Suprapubic skin (tissue), 4 donors: ENCODE results near the gene UTF1.

Experiments used
- EP300 ChIP-seq: sonication (generic); formaldehyde crosslinking; IDR thresholded peaks from one replicate; pipeline ENCODE4 v1.6.1; 2017; ENCODE audit warnings: antibody characterized with exemption
- POLR2A ChIP-seq, 2 donors: fragments of 450-650 bp; IDR thresholded peaks; one replicate each; pipeline ENCODE4 v1.6.1; 2017; ENCODE audit warnings: antibody characterized with exemption in 2 of 2, mild to moderate bottlenecking in 2 of 2, moderate library complexity in 2 of 2
- POLR2AphosphoS5 ChIP-seq, 3 donors: sonication (generic); formaldehyde crosslinking; IDR thresholded peaks; one replicate each; pipeline ENCODE4 v1.6.1; 2017; ENCODE audit warnings: antibody characterized with exemption in 3 of 3
- TF ChIP-seq, protein P1 (sequence below), 2 donors: fragments of 200-600 bp in 1 of 2; fragments of 450-650 bp in 1 of 2; sonication (generic) in 1 of 2; IDR thresholded peaks; one replicate each; pipeline ENCODE4 v1.5.1; 2016 to 2019; ENCODE audit warnings: antibody characterized with exemption in 2 of 2, mild to moderate bottlenecking in 1 of 2, moderate library complexity in 1 of 2

DNA sequence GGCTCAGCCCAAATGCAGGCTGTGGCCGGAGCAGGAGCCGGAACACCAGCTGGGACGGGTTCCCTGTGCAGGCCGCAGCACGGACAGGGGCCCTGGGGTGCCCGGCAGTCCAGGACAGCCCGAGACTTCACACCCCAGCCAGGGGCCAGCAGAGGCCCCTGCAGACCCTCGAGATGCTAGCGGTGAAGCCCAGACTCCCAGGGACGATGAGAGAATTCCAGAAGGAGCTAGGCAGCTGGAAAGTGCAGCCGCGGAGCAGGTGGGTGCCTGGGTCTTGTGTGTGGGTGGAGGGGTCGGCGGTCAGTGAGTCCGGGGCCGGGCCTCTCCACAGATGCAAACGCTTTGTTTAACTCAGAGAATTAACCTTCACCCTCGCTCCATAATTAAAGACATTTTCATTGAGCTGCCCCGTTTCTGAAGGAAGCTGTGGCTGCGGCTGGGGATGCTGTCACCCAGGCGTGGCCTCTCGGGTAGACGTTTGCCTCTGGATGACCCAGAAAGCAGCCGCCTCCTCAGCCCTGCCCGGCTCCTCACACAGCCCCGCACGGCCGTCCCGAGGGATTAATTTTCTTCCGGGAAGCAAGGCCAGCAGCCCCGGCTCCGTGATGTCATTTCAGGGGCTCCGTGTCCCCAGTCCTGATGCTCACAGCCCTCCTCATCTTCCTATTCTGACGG is 43.5 kb upstream of the UTF1 start:
- TF ChIP-seq POLR2A (IDR thresholded peaks at IDR 0.05) = no peak
- TF ChIP-seq, protein P1, sequence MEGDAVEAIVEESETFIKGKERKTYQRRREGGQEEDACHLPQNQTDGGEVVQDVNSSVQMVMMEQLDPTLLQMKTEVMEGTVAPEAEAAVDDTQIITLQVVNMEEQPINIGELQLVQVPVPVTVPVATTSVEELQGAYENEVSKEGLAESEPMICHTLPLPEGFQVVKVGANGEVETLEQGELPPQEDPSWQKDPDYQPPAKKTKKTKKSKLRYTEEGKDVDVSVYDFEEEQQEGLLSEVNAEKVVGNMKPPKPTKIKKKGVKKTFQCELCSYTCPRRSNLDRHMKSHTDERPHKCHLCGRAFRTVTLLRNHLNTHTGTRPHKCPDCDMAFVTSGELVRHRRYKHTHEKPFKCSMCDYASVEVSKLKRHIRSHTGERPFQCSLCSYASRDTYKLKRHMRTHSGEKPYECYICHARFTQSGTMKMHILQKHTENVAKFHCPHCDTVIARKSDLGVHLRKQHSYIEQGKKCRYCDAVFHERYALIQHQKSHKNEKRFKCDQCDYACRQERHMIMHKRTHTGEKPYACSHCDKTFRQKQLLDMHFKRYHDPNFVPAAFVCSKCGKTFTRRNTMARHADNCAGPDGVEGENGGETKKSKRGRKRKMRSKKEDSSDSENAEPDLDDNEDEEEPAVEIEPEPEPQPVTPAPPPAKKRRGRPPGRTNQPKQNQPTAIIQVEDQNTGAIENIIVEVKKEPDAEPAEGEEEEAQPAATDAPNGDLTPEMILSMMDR (IDR thresholded peaks at IDR 0.05) = no peak
- no peak for TF ChIP-seq EP300
- TF ChIP-seq POLR2AphosphoS5 (IDR thresholded peaks at IDR 0.05) = no peak
